D341Med (cell line): ENCODE measurements around the gene OBSCN.

Experiments
- DNase-seq: peaks from one replicate; pipeline ENCODE4 v3.0.0; 2012; ENCODE audit warnings: low spot score

OBSCN gene

GRCh38 chr1:228417483-228418203 is 209.8 kb downstream of the OBSCN start:
- no peak for DNase-seq

GRCh38 chr1:228420968-228421826 is 213.4 kb downstream of the OBSCN start:
- DNase-seq: no peak

GRCh38 chr1:228423404-228424053 is 215.7 kb downstream of the OBSCN start:
- no peak for DNase-seq

- DNase-seq: no peak
Measured at GRCh38 chr1:228424685-228425660, 217.1 kb downstream of the OBSCN start.

GRCh38 chr1:228426518-228427175 is 218.8 kb downstream of the OBSCN start:
- no peak for DNase-seq

GRCh38 chr1:228428412-228428811 is 220.6 kb downstream of the OBSCN start:
- DNase-seq: no peak
